Fibroblast of the conjunctiva (primary cell): ENCODE results near the gene WIPF3.

Source experiments
- DNase-seq: peaks from one replicate; pipeline ENCODE4 v3.0.0-alpha.2; 2010; ENCODE audit warnings: low read depth

WIPF3 gene

DNA sequence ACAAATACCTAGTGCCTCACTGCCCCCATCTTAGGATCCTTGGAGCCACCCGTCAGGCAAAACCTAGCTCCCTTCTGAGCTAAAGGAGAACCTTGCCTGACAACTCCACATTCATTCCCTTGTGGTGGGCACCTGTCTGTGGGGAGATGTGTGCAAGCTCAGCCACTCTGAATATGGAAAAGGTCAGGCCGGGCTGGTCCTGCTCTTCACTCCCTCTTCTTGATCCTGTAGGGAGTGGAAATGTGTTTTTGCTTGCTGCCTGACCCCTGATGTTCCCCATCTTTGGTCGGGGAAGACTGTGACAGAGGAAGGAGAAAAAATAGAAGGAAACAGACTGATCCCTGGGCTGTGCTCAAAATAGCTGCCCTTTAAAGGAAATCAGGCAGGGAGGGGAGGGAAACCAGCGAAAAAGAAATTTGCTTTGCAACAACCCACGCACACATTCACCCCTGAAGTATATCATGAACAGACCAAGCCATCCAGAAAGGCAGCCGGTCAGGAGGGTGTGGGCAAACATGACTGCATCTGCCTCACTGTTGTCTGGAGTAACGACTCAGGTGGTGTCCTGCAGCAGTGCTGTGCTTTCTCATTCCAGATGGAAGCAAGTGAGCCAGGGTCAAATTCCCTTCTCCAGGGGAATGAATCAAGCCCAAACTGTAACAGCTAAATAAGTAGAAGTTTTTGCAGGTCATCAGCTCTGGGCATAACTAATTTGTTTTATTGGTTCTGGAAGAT is 109.3 kb downstream of the WIPF3 start:
- DNase-seq: no peak

- no peak for DNase-seq
These were observed 111.3 kb downstream of the WIPF3 start for GRCh38 chr7:29917641-29918040.

GRCh38 chr7:29918850-29919249 is 112.5 kb downstream of the WIPF3 start:
- DNase-seq: no peak

DNA sequence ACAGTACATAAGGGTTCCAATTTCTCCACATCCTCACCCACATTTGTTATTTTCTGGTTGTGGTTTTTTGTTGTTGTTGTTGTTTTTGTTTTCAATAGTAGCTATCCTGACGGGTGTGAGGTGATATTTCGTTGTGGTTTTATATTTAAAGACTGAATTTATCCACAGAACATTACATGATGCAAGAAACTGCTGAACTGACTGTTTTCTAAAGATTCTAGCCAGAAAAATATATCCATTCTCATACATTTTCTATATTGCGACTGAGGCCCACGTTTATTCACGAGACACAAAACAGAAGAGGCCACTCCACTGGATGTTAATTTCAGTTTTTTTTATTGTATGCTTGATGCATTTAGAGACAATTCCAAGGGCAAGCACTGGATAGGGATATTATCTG is 113.5 kb downstream of the WIPF3 start:
- no peak for DNase-seq

GRCh38 chr7:29920491-29920890 is 114.2 kb downstream of the WIPF3 start:
- DNase-seq: no peak

DNA sequence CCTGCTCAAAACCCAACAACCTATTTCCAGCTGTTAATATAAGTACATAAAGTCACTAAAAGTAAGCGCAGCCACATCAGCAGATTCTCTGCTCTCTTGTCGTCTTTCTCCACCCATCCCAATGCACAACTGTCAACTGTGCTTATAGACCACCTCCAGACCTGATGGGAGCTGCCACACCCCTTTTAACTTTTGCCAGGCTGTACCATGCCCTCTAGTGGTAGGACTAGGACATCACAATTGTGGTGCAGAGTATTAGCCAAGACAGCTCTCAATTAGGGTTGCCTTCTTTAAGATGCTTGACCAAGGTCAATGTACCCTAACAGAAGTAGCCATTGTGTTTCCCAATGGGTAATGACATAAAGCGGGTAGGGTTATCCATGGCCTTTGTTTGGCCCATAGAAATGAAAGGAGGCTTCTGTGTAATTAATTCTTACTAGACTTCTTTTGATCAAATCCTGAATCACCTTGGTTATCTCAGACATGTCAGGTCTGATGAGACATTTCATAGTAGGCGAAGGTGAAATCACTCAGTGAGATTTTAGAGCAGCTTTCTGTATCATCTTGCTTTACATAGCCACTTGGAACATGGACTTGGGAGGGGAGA is 115.2 kb downstream of the WIPF3 start:
- peak; percentile 33 for DNase-seq

DNA sequence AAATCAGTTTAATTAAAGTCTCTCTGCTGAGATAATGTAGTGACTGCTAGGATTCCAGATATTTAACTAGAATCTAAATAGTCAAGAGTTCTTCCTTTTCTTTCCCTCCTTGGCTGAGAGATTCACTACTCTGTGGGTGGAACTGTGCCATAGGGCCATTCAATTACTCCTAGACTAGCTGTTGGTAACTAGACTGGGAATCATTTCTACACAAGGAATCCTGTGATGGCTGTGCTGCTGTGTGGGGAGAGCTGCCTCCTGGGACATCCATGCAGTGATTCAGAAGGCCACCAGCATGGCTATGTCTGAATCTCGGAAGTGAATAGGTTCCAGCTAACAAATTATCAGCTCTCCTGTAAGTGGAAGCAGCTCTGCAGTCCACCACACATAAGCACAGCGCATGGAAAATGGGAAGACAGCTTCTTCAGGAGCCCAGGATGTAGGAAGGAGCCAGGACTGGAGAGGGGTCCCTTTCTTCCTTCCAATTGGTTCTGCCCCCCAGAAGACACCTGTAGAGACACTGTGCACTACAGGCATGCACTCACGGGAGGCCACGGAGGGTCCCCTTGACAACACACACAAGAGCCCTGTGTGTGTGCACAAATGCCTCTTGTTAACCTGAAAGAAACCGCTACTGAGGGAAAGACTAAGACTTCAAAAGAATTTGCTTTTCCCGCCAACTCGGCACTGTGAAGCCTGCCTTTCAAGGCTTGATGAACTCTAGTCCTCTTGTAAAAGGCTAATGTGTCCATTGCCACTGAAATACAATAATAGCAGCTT is 116.8 kb downstream of the WIPF3 start:
- DNase-seq: no peak

DNA sequence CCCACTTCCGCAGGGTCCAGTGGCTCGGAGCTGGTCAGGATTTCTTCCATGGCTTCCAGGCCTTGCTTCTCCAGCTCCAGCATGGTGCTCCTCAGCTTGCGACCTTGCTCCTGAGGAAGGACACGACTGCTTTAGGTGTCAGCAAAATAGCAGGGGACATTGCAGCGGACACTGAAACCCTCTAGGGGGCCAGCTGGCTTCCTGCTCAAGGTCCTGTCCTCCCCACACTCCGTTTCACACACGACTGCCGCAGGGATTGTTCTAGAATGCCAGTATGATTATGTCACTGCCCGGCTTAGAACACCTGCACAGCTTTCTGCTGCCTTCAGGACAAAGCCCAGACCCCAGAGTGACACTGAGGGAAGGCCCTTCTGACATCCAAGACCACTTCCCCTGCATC is 117.7 kb downstream of the WIPF3 start:
- no peak for DNase-seq

DNA sequence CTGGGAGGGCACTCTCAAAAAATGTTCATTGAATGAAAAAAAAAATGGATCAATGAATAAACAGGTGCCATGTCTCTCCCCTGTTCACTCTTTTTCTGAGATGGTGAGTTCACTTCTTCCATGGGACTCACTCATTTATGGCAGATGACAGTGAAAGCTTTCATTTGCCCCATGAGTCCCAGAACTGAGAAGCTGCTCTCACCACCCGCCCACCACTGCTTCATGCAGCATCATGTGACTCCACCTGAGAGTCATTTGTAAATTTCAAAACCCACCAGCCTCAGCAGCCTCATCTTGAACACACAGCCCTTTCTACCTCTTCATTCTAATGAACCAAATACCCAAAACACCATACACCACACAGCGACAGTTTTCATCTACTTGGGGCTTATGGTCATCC is 118.4 kb downstream of the WIPF3 start:
- DNase-seq: no peak

- DNase-seq: no peak
These were observed 119.9 kb downstream of the WIPF3 start for GRCh38 chr7:29926216-29926615.

DNA sequence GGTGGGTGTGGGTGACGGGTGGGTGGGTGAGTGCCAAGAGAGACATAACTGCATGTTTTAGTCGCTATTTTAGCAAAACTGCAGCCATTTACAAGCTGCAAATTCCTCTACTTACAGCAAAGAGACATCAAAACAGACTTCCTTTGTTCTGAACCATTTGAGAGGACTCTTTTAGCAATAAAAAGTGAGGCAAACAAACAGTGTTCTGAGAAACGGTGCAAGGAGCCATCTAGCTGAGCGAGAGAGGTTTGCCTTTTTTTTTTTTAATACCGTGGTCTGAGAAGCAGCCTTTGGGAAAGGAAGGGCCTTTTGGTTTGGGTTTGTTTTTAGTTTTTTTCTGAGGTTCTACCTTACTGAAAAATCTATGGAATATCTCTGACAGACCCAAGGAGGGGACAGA is 120.4 kb downstream of the WIPF3 start:
- DNase-seq: no peak

DNA sequence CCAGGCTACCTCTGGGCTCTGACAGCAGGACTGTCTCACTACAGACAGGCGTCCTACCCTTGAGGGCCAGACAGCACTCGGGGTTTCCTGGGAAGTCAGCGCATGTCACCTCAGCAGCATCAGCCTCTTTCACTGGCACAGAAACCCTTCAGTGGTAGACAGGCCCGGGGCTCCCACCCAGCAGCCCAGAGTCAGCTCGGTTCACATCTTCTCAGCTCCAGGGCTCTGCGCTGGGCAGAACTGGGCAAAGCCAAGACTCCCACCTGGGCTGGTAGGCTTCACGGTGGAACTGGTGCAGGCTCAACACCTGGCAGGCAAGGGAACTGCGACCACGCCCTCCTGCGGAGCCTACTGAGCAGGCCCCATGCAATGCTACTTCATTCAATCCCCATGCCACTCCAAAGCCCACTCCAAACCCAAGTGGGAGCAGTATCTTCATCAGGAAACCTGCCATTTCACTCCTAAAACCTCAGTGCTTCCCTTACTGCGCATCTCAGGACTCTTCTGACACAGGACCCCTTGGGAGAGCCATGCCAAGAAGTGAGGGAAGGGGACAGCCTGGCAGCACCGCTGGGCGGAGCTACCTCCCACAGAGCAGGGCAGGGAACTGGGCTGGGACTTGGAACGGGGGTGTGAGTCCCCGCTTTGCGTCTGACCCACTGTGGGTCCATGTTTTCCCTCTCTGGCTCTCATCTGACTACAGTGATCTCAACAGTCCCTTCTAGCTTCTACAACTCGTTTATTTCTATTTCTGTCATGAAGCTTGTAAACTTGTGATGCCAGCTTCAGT is 122.9 kb downstream of the WIPF3 start:
- no peak for DNase-seq

DNA sequence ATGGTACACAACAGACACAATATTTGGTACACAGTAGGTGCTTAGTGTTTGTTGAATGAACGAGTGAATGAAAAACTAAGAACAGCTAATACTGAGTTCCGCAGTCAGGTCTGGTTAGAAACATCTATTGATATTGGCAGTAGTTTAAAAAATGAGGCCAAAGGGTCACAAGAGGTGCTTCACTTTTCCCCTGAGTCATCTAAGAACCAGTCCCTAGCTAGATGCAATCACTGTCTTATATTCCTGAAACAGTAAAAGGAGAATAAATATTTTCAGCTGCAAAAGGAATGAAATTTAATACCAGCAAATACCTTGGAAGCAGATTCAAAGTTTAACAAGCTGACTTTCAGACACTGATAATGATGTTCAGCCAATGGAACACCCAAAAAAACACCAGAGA is 128.8 kb downstream of the WIPF3 start:
- no peak for DNase-seq

DNA sequence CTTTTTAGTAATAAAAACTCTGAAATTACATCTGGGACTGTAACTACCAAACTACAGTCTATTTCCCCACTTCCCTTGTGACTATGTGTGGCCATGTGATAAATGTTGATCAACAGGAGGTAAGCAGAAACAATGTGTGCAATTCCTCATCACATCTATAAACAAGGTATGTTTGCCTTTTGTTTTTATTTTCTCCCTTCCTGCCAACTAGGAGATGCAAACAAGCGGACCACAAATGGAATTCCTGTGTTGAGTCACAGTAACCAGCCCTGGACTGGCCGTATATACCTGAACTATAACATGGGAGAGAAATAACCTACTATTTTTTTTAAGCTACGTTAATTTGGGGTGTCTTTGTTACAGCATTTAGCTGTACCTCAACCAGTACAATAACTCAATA is 130.8 kb downstream of the WIPF3 start:
- no peak for DNase-seq

DNA sequence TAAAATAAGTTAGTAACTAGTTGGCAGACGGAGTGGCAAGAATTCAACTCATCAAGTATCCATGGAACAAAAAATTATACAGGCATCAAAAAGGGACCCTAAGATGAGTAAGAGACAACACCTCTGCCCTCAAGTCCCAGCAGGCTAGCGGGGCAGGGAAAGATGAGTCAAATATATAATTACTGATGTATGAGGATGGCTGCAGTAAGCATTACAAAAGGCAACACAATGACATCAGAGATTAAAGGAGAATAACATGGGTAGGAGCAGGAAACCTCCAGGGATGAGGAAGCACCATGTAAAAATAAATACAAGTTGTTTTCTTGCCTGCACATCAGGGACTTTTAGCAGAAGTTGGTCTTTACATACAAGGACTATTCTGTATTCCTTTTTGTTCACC is 133.9 kb downstream of the WIPF3 start:
- no peak for DNase-seq

GRCh38 chr7:29945259-29945809 is 139.0 kb downstream of the WIPF3 start:
- DNase-seq: no peak

- no peak for DNase-seq
These were observed 140.3 kb downstream of the WIPF3 start for GRCh38 chr7:29946428-29947186.

DNA sequence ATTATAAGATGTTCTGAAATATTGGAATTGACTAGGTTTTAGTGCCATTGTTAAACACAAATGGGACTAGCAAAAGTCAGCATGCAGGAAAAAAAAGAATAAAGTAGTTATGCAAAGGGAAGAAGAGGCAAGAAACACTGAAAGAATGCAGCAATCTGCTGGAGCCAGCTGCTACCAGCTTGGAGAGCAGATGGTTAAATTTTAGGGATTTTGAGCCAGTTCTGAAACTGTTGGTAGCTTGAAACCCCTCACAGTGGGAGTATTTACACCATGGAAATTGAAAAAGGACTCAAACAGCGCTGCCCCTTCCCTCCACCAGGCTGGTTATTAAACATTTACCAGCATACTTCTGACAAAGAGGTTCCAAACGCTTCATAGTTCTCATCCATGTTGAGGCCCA is 142.3 kb downstream of the WIPF3 start:
- DNase-seq: no peak

- DNase-seq: no peak
These were observed 144.2 kb downstream of the WIPF3 start for GRCh38 chr7:29950480-29950879.

- no peak for DNase-seq
These were observed 144.9 kb downstream of the WIPF3 start for GRCh38 chr7:29951206-29951605.

- peak; percentile 37 for DNase-seq
These were observed 147.5 kb downstream of the WIPF3 start for GRCh38 chr7:29953726-29954347.
